PFSK-1 (cell line): ENCODE measurements around the gene UPK3BL2. TPM values are rescaled to one million over a fixed set of nuclear protein-coding genes. Genes with fewer than 3 reads are reported as not detected.
"Not testable (repeated sequence)": the region's sequence is repeated elsewhere in the genome, so short reads cannot be mapped to it uniquely, and the experiment has no call there.

ENCODE experiments used
- FOXP2 ChIP-seq: optimal IDR thresholded peaks from 2 replicates; pipeline ENCODE3; 2011; ENCODE audit warnings: borderline replicate concordance, control low read depth, inconsistent platforms; ENCODE audit not compliant: insufficient read depth; ENCODE audit errors: extremely low read length, extremely low read depth
- POLR2AphosphoS5 ChIP-seq: IDR thresholded peaks from 2 replicates; pipeline ENCODE4 v1.6.1; 2012; ENCODE audit warnings: low read depth, mild to moderate bottlenecking, control low read depth, low read length, moderate library complexity
- SIN3A ChIP-seq: IDR thresholded peaks from 2 replicates; pipeline ENCODE4 v1.6.1; 2012; ENCODE audit warnings: mild to moderate bottlenecking, low read length, moderate library complexity, borderline replicate concordance; ENCODE audit not compliant: insufficient read depth
- TAF1 ChIP-seq: IDR thresholded peaks from 2 replicates; pipeline ENCODE4 v1.6.1; 2012; ENCODE audit warnings: low read length, control low read depth, borderline replicate concordance; ENCODE audit not compliant: insufficient read depth
- polyA plus RNA-seq: library from polyadenylated mRNA; unstranded; fragments of >200 nt; gene quantifications from one replicate; pipeline ENCODE4 v1.2.1, GENCODE V29; 2012; ENCODE audit warnings: low read depth, missing spikeins; ENCODE audit not compliant: insufficient read length
- TF ChIP-seq, protein P1 (sequence below), 2 experiments: IDR thresholded peaks; 2 replicates each; pipeline versions ENCODE4 v1.6.1 to v1.8.0; 2011 to 2012; ENCODE audit warnings: low read depth in 2 of 2, low read length in 2 of 2, control low read depth in 1 of 2, inconsistent platforms in 1 of 2, mild to moderate bottlenecking in 1 of 2, moderate library complexity in 1 of 2; ENCODE audit not compliant: insufficient read depth in 1 of 2

The UPK3BL2 gene, protein sequence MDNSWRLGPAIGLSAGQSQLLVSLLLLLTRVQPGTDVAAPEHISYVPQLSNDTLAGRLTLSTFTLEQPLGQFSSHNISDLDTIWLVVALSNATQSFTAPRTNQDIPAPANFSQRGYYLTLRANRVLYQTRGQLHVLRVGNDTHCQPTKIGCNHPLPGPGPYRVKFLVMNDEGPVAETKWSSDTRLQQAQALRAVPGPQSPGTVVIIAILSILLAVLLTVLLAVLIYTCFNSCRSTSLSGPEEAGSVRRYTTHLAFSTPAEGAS
- 2.2 TPM for polyA plus RNA-seq

DNA sequence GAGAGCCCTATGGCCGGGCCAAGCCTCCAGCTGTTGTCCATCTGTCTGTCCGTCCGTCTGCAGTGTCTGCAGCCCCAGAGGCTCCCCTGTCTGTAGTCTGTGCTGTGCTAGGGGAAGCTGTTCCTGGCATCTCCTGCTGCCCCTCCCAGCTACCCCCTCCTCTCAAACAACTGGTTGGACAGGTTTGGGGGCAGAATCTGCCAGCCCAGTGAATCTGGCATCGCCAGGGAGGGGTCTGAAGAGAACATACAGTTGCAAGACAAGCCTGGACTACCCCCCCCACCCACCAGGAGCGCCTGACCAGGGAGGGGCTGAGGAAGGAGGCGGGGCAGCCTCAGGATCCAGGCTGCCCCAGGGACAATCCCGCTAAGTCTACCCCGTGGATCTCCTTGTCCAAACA lies at the start of gene UPK3BL2:
TSS of gene UPK3BL2 (minus strand) at position 101 of the 400 bp plus-strand sequence. CDS start at position 41, 60 bp downstream.
- not testable (repeated sequence) for TF ChIP-seq TAF1, SIN3A, FOXP2

DNA sequence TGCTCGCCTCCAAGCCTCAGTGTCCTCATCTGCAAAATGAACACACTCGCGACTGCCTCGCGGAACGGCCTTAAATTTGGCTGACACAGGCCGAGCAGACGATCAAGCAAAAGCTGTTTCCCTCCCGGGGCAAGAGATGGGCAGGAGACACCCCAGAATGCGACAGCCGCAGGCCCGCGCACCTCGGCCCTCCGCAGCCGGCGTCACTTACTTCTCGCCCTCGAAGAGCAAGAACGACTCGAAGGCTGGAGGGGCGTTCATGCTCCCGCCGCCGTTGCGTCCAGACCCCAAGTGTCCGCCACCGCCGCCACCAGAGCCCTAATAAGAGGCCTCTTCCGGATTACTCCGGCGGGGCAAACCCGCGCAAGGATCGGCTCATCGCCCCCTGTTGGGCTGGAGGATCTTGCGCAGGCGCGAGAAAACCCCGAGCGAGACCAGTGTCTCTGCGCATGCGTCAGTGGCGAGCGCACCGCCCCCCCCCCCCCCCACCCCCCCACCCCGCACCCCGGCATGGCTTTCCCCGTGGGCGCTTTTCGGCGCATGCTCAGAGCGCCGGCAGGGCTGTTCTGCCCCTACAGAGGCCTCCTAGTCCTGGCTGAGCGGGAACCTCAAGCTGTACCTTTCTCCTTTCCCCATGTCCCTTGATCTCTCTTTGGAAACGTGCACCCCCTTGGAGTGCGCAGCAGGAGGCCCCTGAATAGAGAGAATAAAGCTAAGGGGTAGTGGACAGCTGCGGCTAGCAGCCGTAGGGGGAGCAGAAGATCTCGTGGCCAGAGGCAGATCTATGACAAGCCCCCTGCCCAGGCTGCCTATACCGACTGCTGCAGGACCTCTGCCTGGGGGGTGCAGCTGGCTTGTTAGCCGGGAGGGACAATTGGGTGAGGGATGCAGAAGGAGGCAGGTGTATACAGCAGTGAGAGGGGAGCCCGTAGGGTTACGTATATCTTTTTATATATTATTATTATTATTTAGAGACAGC lies 29.1 kb upstream of the UPK3BL2 start, which contains the start of gene POLR2J3:
TSS of gene POLR2J3 (minus strand) at position 323 of the 979 bp plus-strand sequence. CDS start at position 261, 62 bp downstream.
- not testable (repeated sequence) for TF ChIP-seq TAF1, SIN3A, POLR2AphosphoS5

DNA sequence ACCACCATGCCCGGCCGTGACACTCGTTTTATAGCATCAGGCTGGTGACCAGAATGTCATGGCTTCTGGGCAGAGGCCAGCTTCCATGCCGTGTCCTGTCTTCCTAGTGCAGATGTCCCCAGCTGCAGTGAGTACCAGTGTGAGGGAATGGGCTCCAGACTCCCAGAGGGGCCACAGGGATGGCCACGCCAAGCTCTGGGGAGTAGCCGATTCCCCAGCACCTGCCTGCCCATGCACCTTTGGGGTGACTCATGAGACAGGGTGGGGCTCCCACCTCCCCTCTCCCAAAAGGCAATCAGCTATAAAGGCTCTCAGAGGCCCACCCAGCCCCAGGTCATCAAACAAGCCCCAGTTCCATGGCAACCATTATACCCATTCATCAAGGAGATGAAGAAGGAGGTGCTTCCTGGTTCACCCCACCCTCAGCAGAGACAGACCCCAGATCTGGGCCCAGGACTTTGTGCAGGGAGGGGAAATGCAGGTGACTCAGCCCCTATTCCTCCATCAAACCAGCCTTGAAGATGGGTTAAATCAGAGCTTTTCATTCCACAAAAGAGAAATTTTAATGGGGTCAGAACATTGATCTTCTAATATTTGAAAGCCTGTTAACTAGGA lies 7.4 kb upstream of the UPK3BL2 start, which contains the start of gene SPDYE2:
TSS of gene SPDYE2 (plus strand) at position 419 of the 615 bp plus-strand sequence. CDS start 2,030 bp downstream, outside the sequence.
- TF ChIP-seq SIN3A, FOXP2: not testable (repeated sequence)
- TF ChIP-seq, protein P1, sequence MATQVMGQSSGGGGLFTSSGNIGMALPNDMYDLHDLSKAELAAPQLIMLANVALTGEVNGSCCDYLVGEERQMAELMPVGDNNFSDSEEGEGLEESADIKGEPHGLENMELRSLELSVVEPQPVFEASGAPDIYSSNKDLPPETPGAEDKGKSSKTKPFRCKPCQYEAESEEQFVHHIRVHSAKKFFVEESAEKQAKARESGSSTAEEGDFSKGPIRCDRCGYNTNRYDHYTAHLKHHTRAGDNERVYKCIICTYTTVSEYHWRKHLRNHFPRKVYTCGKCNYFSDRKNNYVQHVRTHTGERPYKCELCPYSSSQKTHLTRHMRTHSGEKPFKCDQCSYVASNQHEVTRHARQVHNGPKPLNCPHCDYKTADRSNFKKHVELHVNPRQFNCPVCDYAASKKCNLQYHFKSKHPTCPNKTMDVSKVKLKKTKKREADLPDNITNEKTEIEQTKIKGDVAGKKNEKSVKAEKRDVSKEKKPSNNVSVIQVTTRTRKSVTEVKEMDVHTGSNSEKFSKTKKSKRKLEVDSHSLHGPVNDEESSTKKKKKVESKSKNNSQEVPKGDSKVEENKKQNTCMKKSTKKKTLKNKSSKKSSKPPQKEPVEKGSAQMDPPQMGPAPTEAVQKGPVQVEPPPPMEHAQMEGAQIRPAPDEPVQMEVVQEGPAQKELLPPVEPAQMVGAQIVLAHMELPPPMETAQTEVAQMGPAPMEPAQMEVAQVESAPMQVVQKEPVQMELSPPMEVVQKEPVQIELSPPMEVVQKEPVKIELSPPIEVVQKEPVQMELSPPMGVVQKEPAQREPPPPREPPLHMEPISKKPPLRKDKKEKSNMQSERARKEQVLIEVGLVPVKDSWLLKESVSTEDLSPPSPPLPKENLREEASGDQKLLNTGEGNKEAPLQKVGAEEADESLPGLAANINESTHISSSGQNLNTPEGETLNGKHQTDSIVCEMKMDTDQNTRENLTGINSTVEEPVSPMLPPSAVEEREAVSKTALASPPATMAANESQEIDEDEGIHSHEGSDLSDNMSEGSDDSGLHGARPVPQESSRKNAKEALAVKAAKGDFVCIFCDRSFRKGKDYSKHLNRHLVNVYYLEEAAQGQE (IDR thresholded peaks at IDR 0.05; ENCODE audit: insufficient read depth in 1 of 2, low read depth in 2 of 2, low read length in 2 of 2): not testable (repeated sequence)

DNA sequence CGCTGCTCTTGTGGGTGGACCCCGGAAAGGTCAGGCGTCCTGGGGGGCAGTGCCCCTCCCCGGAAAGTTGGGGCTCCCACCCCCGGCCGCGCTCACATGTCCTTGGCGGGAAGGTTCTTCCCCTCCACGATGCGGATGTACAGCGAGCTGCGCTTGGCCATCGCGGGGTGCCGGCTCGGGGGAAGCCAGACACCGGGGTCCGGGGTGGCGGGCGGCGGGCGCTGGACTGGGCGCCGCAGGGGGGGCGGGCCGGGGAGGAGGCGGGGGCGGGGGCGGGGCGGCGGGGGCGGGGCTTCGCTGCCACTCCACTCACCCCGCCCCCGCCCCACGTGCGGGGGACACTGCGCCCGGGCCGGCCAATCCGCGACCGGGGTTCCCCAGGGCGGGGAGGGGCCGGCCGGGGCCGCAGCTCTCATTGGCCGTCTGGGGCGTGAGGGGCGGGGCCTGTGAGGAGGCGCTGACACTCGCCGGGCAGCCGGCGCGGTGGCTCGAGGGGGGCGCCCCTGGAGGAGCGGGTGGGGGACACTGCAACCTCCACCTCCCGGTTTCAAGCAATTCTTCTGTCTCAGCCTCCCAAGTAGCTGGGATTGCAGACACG lies 25.8 kb downstream of the UPK3BL2 start, which contains the start of gene RASA4B:
TSS of gene RASA4B (minus strand) at position 228 of the 598 bp plus-strand sequence. CDS start at position 161, 67 bp downstream.
- TF ChIP-seq SIN3A, POLR2AphosphoS5, FOXP2: not testable (repeated sequence)
